Epithelial cell of proximal tubule (primary cell): Measurements from ENCODE around the gene FMNL2. TPM values are rescaled to one million over a fixed set of nuclear protein-coding genes. Genes with fewer than 3 reads are reported as not detected.
"Not testable (repeated sequence)": the region's sequence is repeated elsewhere in the genome, so short reads cannot be mapped to it uniquely, and the experiment has no call there.

Experiments
- DNase-seq: peaks from one replicate; pipeline ENCODE4 v3.0.0-alpha.2; 2011; ENCODE audit warnings: low read depth
- H3K4me3 ChIP-seq: 2 replicates; pipeline ENCODE4 v1.5.1; 2011; ENCODE audit warnings: low read depth, mild to moderate bottlenecking, low read length
- CTCF ChIP-seq: conservative IDR thresholded peaks from 2 replicates; pipeline ENCODE4 v1.5.1; 2012; ENCODE audit warnings: low read depth, mild to moderate bottlenecking, low read length
- total RNA-seq: library from RNA; depleted of rRNA; stranded (reverse); fragments of >200 nt; gene quantifications from 2 replicates; pipeline ENCODE4 v1.2.3, GENCODE V29; 2015

The FMNL2 gene
- total RNA-seq, 1 donor from 2014 or later, result 29.7 TPM

- no peak for TF ChIP-seq CTCF
- DNase-seq, result no peak
- no peak overlapping the region for H3K4me3 ChIP-seq
Observed at GRCh38 chr2:152473151-152473857, 138.3 kb downstream of the FMNL2 start.

GRCh38 chr2:152474523-152474922, 139.5 kb downstream of the FMNL2 start:
- H3K4me3 ChIP-seq, DNase-seq: not testable (repeated sequence)

GRCh38 chr2:152475982-152476381, 141.0 kb downstream of the FMNL2 start:
- no peak overlapping the region for H3K4me3 ChIP-seq
- no peak for TF ChIP-seq CTCF
- DNase-seq, result no peak

GRCh38 chr2:152477347-152478092, 142.5 kb downstream of the FMNL2 start:
- no peak overlapping the region for H3K4me3 ChIP-seq
- no peak for DNase-seq
- no peak for TF ChIP-seq CTCF

- no peak for DNase-seq
- H3K4me3 ChIP-seq, result no peak overlapping the region
- no peak for TF ChIP-seq CTCF
Observed at GRCh38 chr2:152479282-152479681, 144.3 kb downstream of the FMNL2 start.

- H3K4me3 ChIP-seq, result no peak overlapping the region
- no peak for DNase-seq
- no peak for TF ChIP-seq CTCF
Observed at GRCh38 chr2:152480821-152481399, 145.9 kb downstream of the FMNL2 start.

GRCh38 chr2:152481881-152482583, 147.1 kb downstream of the FMNL2 start:
- TF ChIP-seq CTCF, result no peak
- no peak overlapping the region for H3K4me3 ChIP-seq
- no peak for DNase-seq
